ENCODE measurements around the gene POGZ.

GRCh38 chr1:151457911-151458801 lies 1.1 kb downstream of the POGZ start:
- TF ChIP-seq CTCF (IDR thresholded peaks at IDR 0.05 in 4 of 5, conservative IDR thresholded peaks at IDR 0.05 in 1 of 5) (no peak), POLR2A (IDR thresholded peaks at IDR 0.05) (peak in 1 of 2 donors; percentile 31)

All from gastrocnemius medialis (tissue), 4 donors.